NOMO-1 (cell line): Measurements from ENCODE around the gene TPD52L1.
"Not testable (repeated sequence)": the region's sequence is repeated elsewhere in the genome, so short reads cannot be mapped to it uniquely, and the experiment has no call there.

Experiments used
- DNase-seq, 2 experiments: peaks; one replicate each; lab custom pipeline; 2025; ENCODE audit not compliant: unreplicated experiment in 2 of 2; lab: John Stamatoyannopoulos, UW

The TPD52L1 gene

DNA sequence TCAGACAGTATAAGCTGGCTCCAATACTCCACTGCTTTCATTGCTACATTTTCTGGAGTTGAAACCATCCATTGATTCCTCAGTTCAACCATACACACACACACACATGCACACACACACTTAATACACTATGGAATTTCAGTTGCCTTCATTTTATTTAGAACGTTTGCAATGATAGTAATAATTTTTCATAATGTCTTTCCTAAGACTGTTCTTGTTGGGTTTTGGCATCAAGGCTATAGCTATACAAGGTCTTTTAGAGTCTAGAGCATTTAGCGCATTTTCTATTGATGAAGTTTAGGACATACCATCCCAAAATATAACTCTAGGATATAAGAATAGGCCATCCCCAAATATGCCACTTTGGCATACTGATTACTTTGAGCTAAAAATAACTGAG, 15.5 kb upstream of the TPD52L1 start:
- DNase-seq, result no peak

DNA sequence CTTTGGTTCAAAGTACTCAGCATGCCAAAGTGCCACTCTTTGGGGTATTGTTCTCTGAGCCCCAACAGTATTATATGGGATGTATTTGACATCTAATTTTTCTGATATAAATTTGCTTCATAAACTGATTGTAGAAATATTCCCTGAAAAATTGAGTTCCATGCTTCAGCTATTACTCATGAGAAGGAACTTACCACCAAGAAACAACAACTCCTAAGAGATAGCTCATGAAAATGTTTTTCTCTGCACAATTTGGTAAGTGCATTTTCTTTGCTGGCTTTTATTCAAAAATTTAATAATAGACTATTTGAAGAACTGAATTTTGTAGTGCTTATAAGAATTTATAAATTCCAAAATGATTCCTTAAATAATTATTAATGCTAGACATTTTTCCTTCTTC, 12.8 kb upstream of the TPD52L1 start:
- no peak for DNase-seq

DNA sequence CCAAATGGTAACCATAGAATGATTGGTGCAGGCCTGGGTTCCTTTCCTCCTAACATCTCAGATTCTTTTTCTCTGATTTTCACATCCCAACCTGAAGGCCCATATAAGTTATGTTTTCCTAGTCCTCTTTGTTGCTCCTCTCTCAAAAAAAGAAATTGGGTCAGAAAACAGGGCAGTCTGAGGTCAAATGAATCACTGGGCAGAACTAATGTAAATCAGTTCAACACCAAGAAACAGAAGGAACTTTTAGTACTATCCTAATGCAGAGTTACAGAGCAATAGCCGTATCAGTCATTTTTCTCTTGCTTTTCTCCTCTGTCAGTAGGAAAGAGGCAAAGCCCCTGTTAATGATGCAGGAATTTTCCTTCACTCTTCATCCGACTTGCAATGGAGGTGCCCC, 11.0 kb upstream of the TPD52L1 start:
- DNase-seq, result no peak

DNA sequence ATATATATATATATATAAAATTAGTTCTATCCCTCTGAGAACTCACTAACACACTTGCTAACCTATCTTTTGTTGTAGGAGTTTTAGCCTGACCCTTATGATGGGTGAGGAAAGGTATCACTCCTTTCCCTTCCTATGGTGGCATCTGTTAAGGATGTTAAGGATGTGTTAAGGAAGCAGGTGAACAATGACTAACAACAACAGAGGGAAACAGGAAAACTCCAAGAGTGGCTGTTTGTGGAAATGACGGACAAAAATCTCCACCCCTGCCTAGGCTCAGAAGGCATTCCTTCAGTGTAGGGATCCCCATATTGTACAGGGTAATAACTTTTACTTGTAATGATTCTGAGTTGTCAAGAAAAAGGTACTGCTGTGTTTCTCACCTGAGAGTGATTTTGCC, 8.8 kb upstream of the TPD52L1 start:
- DNase-seq, result no peak

DNA sequence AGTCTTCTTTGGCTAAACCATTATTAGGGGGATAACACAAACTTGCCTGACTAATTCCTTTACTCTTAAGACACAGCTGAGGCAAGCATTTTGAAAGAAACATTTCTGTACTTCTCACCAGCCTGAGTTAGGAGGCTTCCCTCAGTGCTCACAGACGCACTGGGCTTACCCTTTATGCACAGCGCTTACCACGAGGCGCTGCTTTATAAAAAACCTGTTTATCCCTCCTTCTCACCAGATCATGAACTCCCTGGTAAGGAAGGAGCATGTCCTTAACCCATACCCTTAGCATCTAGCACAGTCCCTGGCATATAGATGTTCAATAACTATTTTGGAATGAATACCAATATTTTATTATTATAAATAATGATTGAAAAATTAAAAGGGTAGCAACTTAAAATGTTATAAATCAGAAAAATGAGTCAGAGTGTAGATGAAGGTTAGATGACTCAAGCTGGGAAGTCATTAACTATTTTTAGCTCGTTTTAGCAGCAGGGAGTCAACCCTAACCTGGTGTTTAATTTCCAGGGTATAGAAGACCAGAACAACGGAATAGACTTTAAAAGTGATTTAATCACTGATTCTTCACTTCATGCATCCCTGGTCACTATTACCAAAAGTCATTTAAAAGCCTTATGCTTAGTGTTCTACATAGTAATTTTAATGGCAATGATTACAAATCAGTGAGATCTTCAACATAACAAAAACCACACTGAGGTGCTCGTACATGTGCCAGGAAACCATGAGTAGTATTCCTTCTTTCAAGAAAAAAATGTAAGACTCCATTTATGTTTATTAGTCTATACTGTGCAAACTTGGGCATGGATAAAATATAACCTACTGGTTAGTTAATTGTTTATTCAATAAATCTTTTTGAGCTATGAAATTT, 4.1 kb upstream of the TPD52L1 start:
- peak in 1 of 2 experiments; percentile 16 for DNase-seq

DNA sequence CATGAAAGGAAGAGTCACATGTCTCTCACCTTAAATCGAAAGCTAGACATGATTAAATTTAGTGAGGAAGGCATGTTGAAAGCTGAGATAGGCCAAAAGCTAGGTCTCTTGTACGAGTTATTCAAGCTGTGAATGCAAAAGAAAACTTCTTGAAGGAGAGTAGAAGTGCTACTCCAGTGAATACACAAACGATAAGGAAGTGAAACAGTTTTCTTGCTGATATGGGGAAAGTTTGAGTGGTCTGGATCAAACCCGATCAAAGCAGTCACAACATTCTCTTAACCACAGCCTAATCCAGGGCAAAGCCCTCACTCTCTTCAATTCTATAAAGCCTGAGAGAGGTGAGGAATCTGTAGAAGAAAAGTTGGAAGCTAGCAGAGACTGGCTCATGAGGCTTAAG, 1.9 kb upstream of the TPD52L1 start:
- DNase-seq, result peak in 1 of 2 experiments; percentile 55

DNA sequence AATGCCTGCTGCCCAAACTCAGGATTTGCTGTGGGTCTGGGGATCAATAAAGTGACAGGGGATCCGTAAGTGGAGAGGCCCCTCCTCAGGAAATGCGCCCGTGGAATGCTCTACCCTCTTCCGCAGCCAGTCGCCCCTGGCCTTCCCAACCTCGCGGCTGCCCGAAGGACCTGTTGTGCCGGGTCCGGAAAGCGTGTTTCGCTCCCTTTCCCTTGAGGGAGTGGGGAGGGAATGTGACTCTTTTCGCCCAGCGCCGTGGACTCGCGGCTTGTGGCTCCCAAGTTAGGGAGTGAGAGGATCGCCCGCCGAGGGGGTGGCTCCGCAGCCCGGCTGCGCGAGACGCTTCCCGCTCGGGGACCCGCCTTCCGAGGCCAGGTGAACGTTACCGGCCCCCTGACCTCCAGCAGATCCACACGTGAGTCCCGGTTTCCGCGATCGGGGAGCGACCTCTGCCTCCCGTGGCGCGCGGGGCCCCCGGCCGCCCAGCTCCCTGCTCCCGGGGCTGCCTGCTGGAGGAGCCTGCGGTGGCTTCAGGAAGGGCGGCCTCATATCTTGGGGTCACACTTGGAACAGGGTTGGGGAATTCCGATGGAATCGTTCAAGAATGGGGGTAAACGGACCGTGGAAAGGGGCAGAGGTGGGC, 666 bp downstream of the TPD52L1 start:
- DNase-seq, result no peak

DNA sequence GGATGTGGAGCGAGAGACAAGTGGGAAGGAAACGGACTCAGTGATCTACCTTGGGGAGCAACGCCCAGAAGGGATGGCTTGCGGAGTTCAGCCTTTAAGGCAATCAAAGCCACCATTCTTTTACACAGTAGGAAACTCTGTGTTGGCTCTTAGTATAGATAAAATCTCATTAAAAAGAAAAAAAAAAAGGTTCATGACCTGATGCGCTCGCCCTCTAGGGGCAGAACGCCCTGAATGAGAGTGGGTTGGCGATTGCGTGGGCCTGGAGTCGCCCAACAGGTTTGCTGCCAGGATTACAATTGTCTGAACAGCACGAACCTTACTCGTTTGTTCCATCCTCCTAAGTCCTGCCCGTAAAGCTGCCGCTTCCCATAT, 1.2 kb downstream of the TPD52L1 start:
- DNase-seq, result no peak

DNA sequence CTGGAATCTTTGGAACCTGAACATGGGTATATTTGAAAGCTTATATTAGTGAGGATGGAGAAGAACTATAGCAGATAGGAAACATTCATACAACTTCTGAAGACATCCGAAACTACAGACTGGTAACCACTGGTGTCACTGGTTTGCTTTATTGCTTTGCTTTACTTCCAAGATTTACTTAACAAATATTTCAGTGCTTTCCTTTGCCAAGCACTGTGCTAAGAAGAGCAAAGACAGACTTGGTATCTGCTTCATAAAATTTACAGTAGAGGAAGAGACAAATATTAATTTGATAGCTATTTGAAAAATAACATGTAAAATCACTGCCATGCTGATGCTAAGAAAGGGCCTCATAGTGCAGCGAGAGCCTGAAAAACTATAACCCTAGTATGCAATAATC, 1.8 kb downstream of the TPD52L1 start:
- no peak for DNase-seq

DNA sequence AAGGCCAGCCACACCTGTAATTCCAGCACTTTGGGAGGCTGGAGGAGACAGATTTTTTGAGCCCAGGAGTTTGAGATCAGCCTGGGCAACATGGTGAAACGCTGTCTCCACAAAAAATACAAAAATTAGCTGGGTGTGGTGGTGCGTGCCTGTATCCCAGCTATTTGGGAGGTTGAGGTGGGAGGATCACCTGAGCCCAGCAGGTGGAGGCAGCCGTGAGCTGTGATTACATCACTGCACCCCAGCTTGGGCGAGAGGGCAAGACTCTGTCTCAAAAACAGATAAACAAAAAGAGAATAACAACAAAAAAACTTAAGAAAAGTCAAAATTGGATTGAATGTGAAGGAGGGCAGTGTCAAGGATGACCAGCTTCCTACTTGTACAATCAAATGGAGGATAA, 2.9 kb downstream of the TPD52L1 start:
- DNase-seq, result no peak

DNA sequence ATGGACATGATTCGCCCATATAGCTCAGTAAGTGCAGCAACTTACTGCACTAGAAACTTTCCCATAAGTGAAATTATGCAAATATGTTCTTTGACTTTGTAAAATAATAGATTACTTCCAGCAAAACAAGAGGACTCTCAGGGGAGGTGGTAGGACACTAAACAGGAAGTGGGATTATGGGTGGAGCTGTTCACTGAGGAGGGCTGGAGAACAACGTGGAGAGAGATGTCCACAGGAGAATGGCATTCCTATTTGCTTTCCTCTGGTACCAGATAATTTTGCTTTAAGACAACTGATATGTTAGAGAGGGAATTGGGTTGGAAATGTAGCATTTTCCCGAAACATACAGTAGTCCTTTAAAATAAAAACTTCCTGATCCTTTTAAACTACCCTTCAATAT, 3.7 kb downstream of the TPD52L1 start:
- no peak for DNase-seq

DNA sequence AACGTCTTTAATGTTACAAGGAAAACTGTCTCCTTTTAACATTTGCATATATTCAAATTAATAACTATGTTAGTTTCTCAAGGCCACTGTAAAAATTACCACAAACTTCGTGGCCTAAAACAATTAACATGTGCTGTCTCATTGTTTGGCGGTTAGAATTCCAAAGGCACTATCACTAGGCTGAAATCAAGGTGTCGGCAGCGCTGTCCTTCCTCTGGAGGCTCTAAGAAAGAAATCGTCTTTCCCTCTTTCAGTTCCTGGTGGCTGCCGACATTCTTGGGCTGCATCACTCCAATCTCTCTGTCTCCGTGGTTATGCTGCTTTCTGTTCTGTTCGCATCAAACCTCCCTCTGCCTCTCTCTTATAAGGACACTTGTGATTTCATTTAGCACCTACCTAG, 4.2 kb downstream of the TPD52L1 start:
- DNase-seq, result no peak

DNA sequence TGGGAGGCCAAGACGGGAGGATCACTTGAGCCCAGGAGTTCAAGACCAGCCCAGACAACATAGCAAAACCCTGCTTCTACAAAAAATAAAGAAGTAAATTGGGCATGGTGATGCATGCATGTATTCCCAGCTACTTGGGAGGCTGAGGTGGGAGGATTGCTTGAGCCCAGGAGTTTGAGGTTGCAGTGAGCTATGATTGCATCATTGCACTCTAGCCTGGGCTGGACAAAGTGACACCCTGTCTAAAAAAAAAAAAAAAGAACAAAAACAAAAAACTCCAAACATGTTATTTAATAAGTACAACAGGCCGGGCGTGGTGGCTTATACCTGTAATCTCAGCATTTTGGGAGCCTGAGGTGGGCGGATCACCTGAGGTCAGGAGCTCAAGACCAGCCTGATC, 9.8 kb downstream of the TPD52L1 start:
- DNase-seq, result not testable (repeated sequence)

DNA sequence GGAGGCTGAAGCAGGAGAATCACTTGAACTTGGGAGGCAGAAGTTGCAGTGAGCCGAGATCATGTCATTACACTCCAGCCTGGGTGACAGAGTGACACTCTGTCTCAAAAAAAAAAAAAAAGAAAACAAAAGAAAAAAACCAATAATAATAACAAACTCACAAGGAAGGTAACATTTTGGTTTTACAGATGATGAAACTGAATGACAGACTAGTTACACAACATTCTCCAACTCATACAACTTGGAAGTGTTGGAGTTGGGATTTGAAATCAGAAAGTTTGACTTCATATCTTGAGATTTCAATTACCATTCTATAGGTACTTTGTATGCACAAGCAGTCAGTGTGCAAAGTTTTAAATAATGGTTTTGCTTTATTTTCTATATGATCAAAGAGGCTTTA, 10.2 kb downstream of the TPD52L1 start:
- DNase-seq, result no peak

DNA sequence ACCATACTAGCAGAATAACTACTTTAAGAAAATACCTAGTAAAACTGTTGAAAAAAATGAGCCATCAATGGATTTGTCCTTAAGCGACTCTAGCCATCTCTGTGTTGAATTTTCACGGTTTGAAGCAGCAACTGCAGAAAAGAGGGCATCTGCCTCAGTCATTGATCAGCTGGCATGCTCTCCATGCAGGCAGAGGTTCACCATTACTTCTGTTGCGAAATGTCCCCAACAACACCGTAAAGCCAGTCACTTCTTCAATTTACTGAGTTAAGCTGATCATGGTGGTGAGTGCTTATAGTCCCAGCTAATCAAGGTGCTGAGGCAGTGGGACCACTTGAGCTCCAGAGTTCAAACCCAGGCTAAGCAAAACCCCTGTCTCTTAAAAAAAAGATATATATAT, 11.1 kb downstream of the TPD52L1 start:
- no peak for DNase-seq

DNA sequence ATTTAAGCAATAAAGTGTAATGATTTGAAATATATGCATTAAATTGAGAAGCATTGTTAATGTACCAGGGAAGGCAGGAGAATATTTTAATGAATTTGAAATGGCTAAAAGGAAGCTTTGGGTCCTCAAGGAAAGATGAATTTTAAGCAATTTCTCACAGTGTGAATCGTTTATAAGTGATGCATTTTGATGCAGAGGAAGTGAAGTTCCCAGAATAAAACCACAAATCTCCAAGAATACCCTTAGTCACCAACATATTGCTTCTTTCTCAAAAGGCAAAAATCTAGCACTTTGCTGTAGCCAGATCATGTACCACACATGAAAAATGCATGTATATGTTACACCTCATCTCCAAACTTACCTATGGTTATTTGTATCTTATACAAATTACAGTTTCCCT, 11.7 kb downstream of the TPD52L1 start:
- no peak for DNase-seq

DNA sequence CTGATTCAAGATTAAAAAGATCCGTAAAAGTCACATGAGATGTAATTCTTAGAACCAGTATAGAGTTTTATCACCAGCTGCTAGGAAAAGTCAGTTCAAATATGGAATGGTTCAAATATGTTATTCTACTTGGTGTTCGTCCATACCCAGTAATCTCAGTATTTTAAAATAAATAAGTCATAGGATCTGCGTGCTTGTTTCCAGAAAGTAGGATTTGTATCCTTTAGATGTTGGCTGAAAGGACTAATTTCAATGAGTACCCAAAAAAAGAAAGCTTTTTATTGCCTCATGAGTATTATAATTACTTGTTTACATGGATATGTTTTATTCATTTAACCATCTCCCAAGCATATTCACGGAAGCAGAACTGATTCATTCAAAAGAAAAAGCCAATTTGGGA, 12.2 kb downstream of the TPD52L1 start:
- DNase-seq, result no peak

DNA sequence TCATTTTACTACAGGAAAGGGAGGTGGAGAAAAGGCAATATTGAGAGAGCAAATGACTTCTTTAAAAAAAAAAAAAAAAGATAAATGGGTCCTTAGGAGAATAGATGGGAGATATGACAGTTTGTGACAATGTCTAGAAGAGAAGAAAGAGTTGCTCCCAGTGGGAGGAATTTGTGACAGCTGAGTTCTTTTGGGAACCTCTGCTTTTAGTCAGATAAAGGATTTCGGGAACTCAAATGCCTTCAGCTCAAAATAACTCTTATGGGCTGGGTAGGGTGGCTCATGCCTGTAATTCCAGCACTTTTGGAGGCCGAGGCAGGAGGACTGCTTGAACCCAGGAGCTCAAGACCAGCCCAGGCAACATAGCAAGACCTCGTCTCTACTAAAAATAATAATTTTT, 13.1 kb downstream of the TPD52L1 start:
- DNase-seq, result no peak

DNA sequence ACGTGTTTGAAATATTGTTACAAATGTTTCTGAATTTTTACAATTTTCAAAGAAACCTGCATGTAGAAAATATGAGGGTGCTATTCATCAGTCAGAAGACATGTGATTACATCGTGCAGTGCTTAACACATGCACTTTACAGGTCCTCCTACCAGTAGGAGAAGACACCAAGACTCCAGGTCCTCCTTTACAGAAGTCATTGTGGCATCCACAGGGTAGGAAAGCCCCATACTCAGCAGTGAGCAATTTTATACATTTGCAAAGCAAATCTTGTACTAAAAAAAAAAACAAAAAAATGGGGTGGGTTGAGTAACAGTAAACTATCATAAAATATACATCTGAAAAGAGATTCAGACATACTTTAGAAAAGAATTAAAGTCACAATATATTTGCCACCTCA, 14.0 kb downstream of the TPD52L1 start:
- no peak for DNase-seq

DNA sequence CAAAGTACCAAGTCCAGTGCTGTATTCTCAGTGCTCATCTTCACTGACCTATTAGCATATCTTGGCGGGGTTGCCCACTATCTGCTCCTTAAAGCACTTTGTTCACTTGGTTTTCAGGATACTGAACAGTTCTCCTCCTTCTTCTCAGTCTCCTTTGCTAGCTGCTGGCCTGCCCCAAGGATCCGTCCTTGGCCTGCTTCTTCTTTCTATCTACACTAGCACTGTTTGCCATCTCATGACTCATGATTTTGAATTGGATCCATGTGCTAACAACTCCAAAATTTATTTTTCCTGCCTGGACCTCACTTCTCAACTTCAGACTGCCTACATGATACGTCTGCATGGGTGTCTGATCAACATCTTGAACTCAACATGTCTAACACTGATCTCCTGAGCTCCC, 15.5 kb downstream of the TPD52L1 start:
- no peak for DNase-seq

DNA sequence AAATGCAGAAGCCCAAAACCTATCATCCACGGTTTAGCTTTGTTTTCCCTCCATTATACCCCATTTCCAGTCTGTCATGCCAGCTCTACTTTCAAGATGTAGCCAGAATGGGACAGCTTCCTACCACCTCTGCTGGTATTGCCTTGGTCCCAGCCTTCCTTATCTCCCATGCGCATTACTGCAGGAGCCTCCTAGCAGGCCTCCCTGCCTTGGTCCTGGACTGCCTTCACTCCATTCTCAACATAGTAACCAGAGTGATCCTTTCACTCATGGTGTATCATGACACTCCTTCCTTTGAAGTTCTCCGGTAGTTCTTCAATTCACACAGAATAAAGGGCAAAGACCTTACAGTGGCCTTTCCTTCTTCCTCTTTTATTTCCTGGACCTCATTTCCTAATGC, 15.9 kb downstream of the TPD52L1 start:
- no peak for DNase-seq

DNA sequence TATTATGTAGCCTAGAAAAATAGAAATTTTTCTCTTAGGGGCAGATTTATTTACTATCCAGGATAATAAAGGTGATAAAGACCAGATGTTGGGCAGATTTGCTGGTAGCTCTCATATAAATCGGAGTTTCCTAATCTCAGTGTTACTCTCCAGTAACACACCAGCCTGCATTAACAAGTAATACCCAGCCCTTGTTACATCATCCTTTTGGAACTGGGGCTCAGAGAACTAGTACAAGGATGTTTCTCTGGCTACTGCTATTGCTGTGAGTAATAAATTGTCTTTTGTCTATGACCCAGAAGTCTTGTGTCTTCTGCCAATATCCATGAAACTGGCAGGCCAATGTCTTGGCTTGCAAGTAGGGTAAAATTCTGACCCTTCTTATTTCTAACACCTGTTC, 16.8 kb downstream of the TPD52L1 start:
- no peak for DNase-seq
